GM19239 (cell line): ENCODE measurements around the gene BRWD1.

Source experiments
- DNase-seq: peaks from one replicate; pipeline ENCODE4 v3.0.0; 2011; ENCODE audit warnings: low spot score; ENCODE audit not compliant: insufficient read length
- FAIRE-seq: peaks from 2 replicates; lab custom pipeline; 2011; peaks lifted over from hg19 to GRCh38; lab: Jason Lieb, UNC

The BRWD1 gene

GRCh38 chr21:39208624-39209333 is 104.7 kb downstream of the BRWD1 start:
- FAIRE-seq (no peak), DNase-seq (no peak)

GRCh38 chr21:39204134-39204533 is 109.3 kb downstream of the BRWD1 start:
- no peak for DNase-seq
- FAIRE-seq, result no peak

GRCh38 chr21:39198800-39199199 is 114.6 kb downstream of the BRWD1 start:
- no peak for FAIRE-seq
- DNase-seq, result no peak

GRCh38 chr21:39197448-39198233 is 115.8 kb downstream of the BRWD1 start:
- DNase-seq (no peak), FAIRE-seq (no peak)

- no peak for DNase-seq
- FAIRE-seq, result no peak
These were observed 116.6 kb downstream of the BRWD1 start for GRCh38 chr21:39196838-39197237.

GRCh38 chr21:39196310-39196709 is 117.1 kb downstream of the BRWD1 start:
- no peak for DNase-seq
- no peak for FAIRE-seq

GRCh38 chr21:39193380-39193779 is 120.1 kb downstream of the BRWD1 start:
- no peak for FAIRE-seq

GRCh38 chr21:39189857-39190604 is 123.4 kb downstream of the BRWD1 start:
- FAIRE-seq, result peak; percentile 28
- DNase-seq, result no peak

More at GRCh38 chr21:39193380-39193779, 120.1 kb downstream of the BRWD1 start:
- no peak for DNase-seq

- no peak for FAIRE-seq
These were observed 124.8 kb downstream of the BRWD1 start for GRCh38 chr21:39188521-39189139.

GRCh38 chr21:39187141-39187540 is 126.3 kb downstream of the BRWD1 start:
- peak; percentile 61 for FAIRE-seq
- no peak for DNase-seq

More at GRCh38 chr21:39188521-39189139, 124.8 kb downstream of the BRWD1 start:
- DNase-seq, result no peak

- peak; percentile 33 for FAIRE-seq
- DNase-seq, result no peak
These were observed 126.8 kb downstream of the BRWD1 start for GRCh38 chr21:39186676-39187075.

- FAIRE-seq, result no peak
These were observed 128.3 kb downstream of the BRWD1 start for GRCh38 chr21:39185157-39185556.

GRCh38 chr21:39184050-39184980 is 129.1 kb downstream of the BRWD1 start:
- DNase-seq (no peak), FAIRE-seq (peak; percentile 58)

More at GRCh38 chr21:39185157-39185556, 128.3 kb downstream of the BRWD1 start:
- no peak for DNase-seq

GRCh38 chr21:39183272-39184049 is 130.0 kb downstream of the BRWD1 start, which contains the start of gene PSMG1:
PSMG1 (minus strand) TSS chr21:39183451; CDS start chr21:39183385, 66 bp downstream.
- FAIRE-seq (peak; percentile 83), DNase-seq (peak; percentile 48)

GRCh38 chr21:39182484-39183271 is 130.8 kb downstream of the BRWD1 start:
- DNase-seq (no peak), FAIRE-seq (no peak)

GRCh38 chr21:39182016-39182415 is 131.4 kb downstream of the BRWD1 start:
- FAIRE-seq (peak; percentile 31), DNase-seq (no peak)

- FAIRE-seq (peak; percentile 37), DNase-seq (no peak)
These were observed 132.1 kb downstream of the BRWD1 start for GRCh38 chr21:39181205-39181818.
